ENCODE data around the gene PYGB.

GRCh38 chr20:25252230-25252651, 4.4 kb downstream of the PYGB start:
- TF ChIP-seq CTCF (IDR thresholded peaks at IDR 0.05; ENCODE audit: low read depth, low read length) (no peak), MAX (IDR thresholded peaks at IDR 0.05; ENCODE audit: low read depth, low read length) (no peak), POLR2A (IDR thresholded peaks at IDR 0.05; ENCODE audit: extremely low read depth, insufficient read length) (no peak)
